DMS114 treated with DMSO at 0.1 percent for 48 hours (cell line): Measurements from ENCODE around the gene SOX4.
"Not testable (repeated sequence)": the region's sequence is repeated elsewhere in the genome, so short reads cannot be mapped to it uniquely, and the experiment has no call there.

Experiments used
- DNase-seq: peaks from one replicate; lab custom pipeline; 2025; ENCODE audit not compliant: unreplicated experiment; lab: John Stamatoyannopoulos, UW

The SOX4 gene

GRCh38 chr6:21593412-21593926, at the start of gene SOX4:
Gene SOX4 (plus strand): TSS chr6:21593751. CDS start chr6:21594535, 784 bp downstream.
- peak; percentile 97 for DNase-seq

GRCh38 chr6:21552286-21552685, 41.3 kb upstream of the SOX4 start:
- DNase-seq, result not testable (repeated sequence)

GRCh38 chr6:21554286-21554685, 39.3 kb upstream of the SOX4 start:
- DNase-seq, result no peak

- DNase-seq, result no peak
Observed at GRCh38 chr6:21555197-21555596, 38.4 kb upstream of the SOX4 start.

GRCh38 chr6:21556511-21556910, 37.0 kb upstream of the SOX4 start:
- no peak for DNase-seq

- no peak for DNase-seq
Observed at GRCh38 chr6:21556968-21557721, 36.4 kb upstream of the SOX4 start.

- DNase-seq, result no peak
Observed at GRCh38 chr6:21559238-21559637, 34.3 kb upstream of the SOX4 start.

- DNase-seq, result no peak
Observed at GRCh38 chr6:21560249-21560648, 33.3 kb upstream of the SOX4 start.

GRCh38 chr6:21565431-21565830, 28.1 kb upstream of the SOX4 start:
- no peak for DNase-seq

GRCh38 chr6:21578523-21578922, 15.0 kb upstream of the SOX4 start:
- no peak for DNase-seq

GRCh38 chr6:21582651-21583050, 10.9 kb upstream of the SOX4 start:
- DNase-seq, result no peak

GRCh38 chr6:21586300-21586699, 7.3 kb upstream of the SOX4 start:
- DNase-seq, result no peak

- no peak for DNase-seq
Observed at GRCh38 chr6:21586740-21587178, 6.8 kb upstream of the SOX4 start.

- peak; percentile 54 for DNase-seq
Observed at GRCh38 chr6:21587179-21587960, 6.2 kb upstream of the SOX4 start.

GRCh38 chr6:21587961-21588480, 5.5 kb upstream of the SOX4 start:
- peak; percentile 49 for DNase-seq

GRCh38 chr6:21588481-21589351, 4.8 kb upstream of the SOX4 start:
- DNase-seq, result peak; percentile 82

GRCh38 chr6:21589352-21590345, 3.9 kb upstream of the SOX4 start:
- DNase-seq, result peak; percentile 81

- peak; percentile 30 for DNase-seq
Observed at GRCh38 chr6:21590346-21590745, 3.2 kb upstream of the SOX4 start.

- DNase-seq, result no peak
Observed at GRCh38 chr6:21591446-21591845, 2.1 kb upstream of the SOX4 start.

GRCh38 chr6:21592953-21593352, 598 bp upstream of the SOX4 start:
- no peak for DNase-seq
